Measurements from ENCODE around the gene CRNN.
A peak's percentile ranks its signal among the peaks of the same experiment; 100 is the strongest.

Gene CRNN

GRCh38 chr1:152415454-152416227, 1.6 kb upstream of the CRNN start:
- DNase-seq: no peak

DNA sequence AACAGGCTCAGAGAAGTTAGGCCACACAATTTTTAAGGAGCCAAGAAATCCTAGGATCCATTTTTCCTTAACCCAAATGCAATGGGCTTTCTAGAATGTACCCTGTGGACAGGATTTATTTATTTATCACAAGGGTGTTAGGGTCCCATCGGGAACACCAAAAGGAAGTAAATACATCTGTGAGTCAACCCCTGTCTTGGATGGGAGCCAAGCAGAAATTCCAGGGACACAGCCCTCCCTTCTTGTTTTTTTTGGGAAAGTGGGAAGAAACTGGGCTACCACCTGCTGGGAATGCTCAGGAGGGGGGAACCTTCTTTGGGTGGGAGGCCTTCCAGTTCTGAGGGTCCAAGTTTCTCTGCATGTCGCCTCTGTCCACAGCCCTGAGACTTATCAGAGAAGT, 1.3 kb downstream of the CRNN start:
- DNase-seq: no peak

DNA sequence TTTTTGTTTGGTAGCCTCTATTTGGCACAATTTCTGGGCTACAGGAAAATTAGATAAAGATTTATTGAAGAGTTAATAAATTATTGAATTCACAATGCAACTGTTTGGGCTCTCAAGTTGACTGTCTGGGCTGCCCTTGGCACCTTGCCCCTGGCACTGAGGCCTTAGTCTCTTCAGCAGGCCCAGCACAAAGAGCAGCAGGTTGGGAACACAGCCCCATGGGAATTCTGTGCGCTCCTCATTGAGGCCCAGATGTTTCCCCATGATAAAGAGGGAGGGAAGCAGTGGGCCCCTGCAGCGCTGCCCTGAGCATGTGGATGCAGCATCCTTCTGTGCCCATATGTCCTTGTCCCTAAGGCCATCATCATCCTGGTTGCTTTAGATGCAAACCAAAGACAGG, 2.9 kb downstream of the CRNN start:
- no peak for DNase-seq

DNA sequence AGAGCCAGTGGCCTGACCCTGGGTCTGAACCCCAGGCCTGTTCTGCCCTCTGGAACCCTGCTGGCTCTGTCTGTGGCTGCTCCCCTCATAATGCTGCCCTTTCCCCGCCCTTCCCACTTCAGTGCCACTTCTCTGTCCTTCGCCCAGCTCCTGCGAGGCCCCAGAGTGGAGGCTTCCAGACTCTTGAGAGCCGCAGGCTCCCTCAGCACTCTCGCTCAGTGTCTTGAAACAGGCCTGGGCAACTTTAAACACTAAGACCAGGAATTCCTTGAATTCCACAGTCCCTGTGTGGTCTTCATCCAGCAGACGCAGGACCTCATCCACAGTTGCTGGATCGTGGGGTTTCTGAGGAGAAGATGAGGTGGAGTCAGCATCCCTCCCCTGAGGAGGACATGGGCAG, 3.5 kb downstream of the CRNN start:
- no peak for DNase-seq

GRCh38 chr1:152410028-152410427, 4.0 kb downstream of the CRNN start:
- no peak for DNase-seq

- no peak for DNase-seq
These were observed 5.4 kb downstream of the CRNN start for GRCh38 chr1:152408664-152409063.

GRCh38 chr1:152398812-152399698, 15.0 kb downstream of the CRNN start:
- peak; percentile 0 for DNase-seq

DNA sequence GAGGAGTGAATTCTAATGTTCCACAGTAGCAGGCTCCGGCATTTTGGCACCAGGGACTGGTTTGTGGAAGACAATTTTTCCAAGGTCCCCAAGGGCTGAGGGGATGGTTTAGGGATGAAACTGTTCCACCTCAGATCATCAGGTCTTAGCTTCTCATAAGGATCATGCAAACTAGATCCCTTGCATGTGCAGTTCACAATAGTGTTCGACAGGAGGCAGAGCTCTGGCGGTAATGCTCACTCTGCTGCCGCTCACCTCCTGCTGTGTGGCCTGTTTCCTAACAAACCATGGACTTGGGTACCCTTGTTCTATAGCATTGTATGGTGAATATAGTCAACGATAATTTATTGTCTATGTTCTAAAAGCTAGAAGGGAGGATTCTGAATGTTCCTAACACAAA, 16.6 kb downstream of the CRNN start:
- DNase-seq: no peak

DNA sequence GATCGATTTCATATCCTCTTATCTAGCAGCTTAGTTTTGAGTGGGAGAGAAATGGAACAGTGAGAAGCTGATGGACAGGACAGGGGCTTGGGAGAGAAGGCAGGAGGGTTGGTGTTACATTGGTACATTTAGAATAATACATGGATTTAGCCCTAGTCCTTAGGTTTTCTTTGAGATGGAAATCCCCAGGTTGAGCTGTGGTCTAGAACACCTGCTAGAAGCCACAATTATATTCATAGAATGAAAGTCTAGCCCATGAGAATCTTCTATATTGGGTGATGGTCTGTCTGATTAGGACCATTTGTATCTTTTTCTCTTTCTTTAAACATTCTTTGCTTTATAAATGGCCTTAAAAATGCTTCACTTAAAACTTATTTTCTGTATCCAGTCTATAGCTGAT, 19.9 kb downstream of the CRNN start:
- no peak for DNase-seq

- DNase-seq: no peak
These were observed 21.2 kb downstream of the CRNN start for GRCh38 chr1:152392909-152393308.

DNA sequence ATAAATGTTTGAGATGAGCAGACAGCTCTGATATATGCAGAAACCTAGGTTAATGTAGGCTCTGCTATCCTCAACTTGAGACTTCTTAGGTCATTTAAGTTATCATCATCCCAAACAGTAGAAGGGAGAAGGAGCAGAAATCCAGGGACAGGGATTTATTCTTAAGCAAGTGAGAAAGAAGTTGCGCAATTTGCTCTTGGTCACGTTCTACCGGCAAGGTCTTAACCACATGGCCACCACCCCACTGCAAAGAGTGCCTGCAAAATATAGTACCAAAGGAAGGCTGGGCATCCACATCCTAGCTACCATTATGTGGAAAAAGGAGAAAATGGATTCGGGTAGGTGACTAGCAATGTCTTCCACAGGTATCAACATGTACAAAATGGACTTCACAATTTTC, 25.2 kb downstream of the CRNN start:
- DNase-seq: no peak

GRCh38 chr1:152386940-152387339, 27.1 kb downstream of the CRNN start:
- no peak for DNase-seq

DNA sequence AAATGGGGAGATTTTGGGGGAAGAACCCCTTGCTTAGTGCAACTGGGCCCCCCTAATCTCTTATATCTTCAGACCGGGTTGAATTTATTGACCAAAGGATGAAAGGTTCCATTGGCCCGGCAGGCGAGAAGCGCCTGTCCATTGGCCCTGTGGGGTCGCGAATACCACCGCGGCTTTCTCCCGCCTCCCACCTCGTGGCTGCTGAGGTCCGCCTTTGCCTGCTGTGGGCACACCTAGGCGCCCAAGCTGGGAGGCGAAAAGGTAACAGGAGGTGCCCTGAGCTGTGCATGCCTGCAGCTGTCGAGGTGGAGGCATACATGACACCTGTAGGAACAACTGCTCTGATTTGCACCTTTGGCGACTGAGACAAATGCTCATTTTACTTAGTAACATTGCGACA, 33.1 kb downstream of the CRNN start:
- no peak for DNase-seq

DNA sequence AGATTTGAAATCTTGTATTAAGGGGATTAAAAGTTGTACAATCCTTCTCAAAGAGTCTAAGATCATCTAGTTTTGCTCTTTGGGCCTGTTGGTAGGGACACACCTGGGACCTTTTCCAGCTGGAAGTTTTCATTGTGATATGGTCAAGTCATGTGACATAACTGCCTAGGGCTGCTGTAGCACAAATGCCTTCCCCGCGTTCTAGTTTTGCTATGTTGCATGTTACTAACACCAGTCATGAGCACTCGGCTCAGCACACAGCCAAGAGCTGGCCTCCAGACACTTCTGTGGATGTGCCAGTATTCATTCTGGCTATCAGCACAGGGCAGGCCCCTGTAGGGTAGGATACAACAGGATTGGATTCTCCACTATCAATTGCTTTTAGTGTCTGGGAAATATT, 39.6 kb downstream of the CRNN start:
- no peak for DNase-seq

DNA sequence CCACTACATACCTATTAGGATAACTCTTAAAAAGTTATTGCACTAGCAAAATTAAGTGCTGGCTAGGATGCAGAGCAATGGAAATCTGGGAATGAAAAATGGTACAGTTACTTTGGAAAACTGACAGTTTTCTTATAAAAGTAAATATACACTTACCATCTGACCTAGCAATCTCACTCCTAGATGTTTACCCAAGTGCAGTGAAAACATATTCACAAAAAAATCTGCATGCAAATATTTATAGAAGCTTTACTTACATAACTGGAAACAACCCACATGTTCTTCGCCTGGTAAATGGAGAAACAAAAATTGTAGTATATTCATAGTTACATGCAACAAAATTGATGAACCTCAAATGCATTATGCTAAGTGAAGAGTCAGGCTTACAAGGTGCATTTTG, 41.4 kb downstream of the CRNN start:
- DNase-seq: no peak

DNA sequence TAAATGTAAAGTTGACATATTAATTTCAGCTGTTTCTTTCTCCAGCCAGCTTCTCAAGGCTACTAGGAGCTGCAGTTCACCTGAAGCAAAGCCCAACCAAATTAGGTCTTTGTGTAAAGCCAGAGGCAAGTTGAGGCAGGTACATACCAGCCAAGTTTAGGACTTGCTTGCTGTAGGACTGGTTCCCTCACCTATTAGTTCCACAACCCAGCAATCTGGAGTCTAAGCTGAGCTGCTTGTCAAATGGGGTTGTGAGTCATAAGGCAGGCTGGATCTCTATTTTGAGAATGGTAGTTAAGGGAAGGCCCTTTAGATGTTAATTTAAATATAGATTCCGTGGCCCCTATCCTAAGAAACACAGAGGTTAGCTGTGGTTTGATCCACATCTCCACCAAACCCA, 46.6 kb downstream of the CRNN start:
- no peak for DNase-seq

DNA sequence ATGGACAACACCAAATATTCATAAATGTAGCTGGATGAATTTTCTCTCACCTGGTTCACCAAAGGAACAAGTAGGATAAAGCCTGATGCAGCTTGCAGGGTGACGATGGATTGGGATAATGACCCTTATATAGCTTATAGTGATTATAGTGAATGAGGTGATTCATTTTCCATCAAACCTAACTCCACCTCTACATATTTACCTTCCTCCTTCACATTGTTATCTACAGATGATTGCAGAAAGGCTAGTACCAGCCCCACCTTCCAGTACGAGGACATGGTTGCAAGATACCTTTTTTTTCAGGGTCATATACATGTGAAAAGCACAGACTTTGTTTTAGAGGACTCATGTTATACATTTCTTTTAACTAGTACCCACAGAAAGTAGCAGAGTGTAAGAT, 54.2 kb downstream of the CRNN start, which contains the start of gene FLG2:
Gene FLG2 (minus strand): TSS at position 101 of the 400 bp plus-strand sequence. CDS start 1,122 bp downstream, outside the sequence.
- no peak for DNase-seq

All from NCI-H1105 (cell line).